ENCODE measurements around the gene FBXO45. TPM values are rescaled to one million over a fixed set of nuclear protein-coding genes. Genes with fewer than 3 reads are reported as not detected.
"Not testable (repeated sequence)": the region's sequence is repeated elsewhere in the genome, so short reads cannot be mapped to it uniquely, and the experiment has no call there.

FBXO45 gene
- total and polyA plus RNA-seq, 2 of the 4 experiments (the other 2 are of a cell fraction) = 3.8 to 5.0 TPM

DNA sequence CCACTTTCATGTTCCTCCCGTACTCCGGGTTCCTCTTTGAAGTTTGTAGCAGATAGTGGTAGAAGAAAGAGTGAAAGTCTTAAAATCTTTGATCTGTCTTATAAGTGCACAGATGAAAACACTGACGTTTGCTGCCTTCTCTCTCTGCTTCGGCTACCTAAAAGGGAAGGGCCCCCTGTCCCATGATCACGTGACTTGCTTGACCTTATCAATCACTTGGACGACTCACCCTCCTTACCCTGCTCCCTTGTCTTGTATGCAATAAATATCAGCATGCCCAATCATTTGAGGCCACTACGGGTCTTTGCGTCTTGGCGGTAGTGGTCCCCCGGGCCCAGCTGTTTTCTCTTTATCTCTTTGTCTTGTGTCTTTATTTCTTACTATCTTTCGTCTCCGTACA lies 47.2 kb upstream of the FBXO45 start:
- H3K23ac ChIP-seq (ENCODE audit: low read depth, low read length); intact Hi-C loops (cut with micrococcal nuclease); dilution Hi-C loops (cut with HindIII; ENCODE audit: low sequenced_read_pairs, unreplicated experiment); H4K91ac ChIP-seq (ENCODE audit: insufficient read depth, low read depth, low read length); H2BK15ac ChIP-seq (ENCODE audit: low read depth, low read length); H3K56ac ChIP-seq (ENCODE audit: extremely low read depth, insufficient read depth, low read length); H2AFZ ChIP-seq (replicated peaks; ENCODE audit: low read length, poor library complexity); H2BK20ac ChIP-seq (ENCODE audit: low read depth, low read length); H2AK9ac ChIP-seq (replicated peaks; ENCODE audit: low read depth, low read length, poor library complexity); H3K79me1 ChIP-seq (ENCODE audit: low read depth in 1 of 2, low read length in 2 of 2); H3K18ac ChIP-seq (ENCODE audit: low read depth, low read length); H4K20me1 ChIP-seq (ENCODE audit: insufficient read depth, low read length); H4K5ac ChIP-seq (ENCODE audit: low read depth, low read length); CTCF ChIA-PET; BruUV-seq (replicated peaks); H3K27me3 ChIP-seq (ENCODE audit: control insufficient read depth, insufficient read depth, low read length); H3K14ac ChIP-seq (replicated peaks; ENCODE audit: low read depth, low read length); H2BK5ac ChIP-seq (ENCODE audit: low read depth, low read length, poor library complexity, severe bottlenecking); ATAC-seq (ENCODE audit: low read depth); H3K36me3 ChIP-seq (ENCODE audit: control insufficient read depth, insufficient read depth, low read length); H2AK5ac ChIP-seq (ENCODE audit: low read depth, low read length); H3K4me1 ChIP-seq (ENCODE audit: control insufficient read depth, insufficient read depth, low read length); H3K4me2 ChIP-seq (ENCODE audit: low read depth, low read length); H3K4me3 ChIP-seq (ENCODE audit: insufficient read depth, low read depth, low read length); H4K8ac ChIP-seq (ENCODE audit: low read depth in 2 of 2, low read length in 2 of 2); H3K4ac ChIP-seq (ENCODE audit: low read depth, low read length); DNase-seq; H3K9me1 ChIP-seq (ENCODE audit: insufficient read depth, low read length); POLR2A ChIA-PET (ENCODE audit: unreplicated experiment); H3K9ac ChIP-seq (ENCODE audit: low read depth, low read length); H3K27ac ChIP-seq (ENCODE audit: insufficient read depth, low read length); H2BK120ac ChIP-seq (ENCODE audit: low read depth, low read length): not testable (repeated sequence)
- WGBS, 2 experiments (ENCODE audit: extremely low coverage in 2 of 2, insufficient read length in 1 of 2) = 88% methylated on average over 6 of the region's 12 CpGs; no CpG with 5 or more reads in 1 of the 2 experiments
- H3K9me3 ChIP-seq (ENCODE audit: control insufficient read depth, insufficient read depth, low read length) = peaks cover 31% of the 10 kb centered on the region
- in situ Hi-C loops (cut with MboI; ENCODE audit: low sequenced_read_pairs) = loop anchor here (5.0 kb wide), 1 partner anchor 264 kb away; no protein-coding TSS in a partner anchor
